Measurements from ENCODE around the gene KLHL3.

Gene KLHL3

DNA sequence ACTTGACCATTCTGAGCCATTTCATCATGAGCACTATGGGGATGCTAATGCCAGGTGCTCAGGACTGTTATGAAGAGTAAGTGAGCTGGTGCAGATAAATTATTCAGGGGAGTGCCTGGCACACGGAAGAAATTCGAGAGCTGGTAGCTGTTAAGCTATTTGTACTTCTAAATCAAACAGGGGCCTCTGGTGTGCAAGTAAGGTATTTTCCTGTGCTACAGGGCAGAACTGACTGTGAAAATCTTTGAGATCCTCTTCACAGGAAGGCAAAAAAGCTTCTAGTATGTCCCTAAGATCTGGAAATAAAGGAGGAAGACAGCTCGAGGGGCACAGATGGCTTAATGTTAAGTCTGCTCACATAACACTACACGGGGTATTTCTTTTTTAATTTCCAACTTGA, 130.5 kb downstream of the KLHL3 start:
- DNase-seq: no peak

DNA sequence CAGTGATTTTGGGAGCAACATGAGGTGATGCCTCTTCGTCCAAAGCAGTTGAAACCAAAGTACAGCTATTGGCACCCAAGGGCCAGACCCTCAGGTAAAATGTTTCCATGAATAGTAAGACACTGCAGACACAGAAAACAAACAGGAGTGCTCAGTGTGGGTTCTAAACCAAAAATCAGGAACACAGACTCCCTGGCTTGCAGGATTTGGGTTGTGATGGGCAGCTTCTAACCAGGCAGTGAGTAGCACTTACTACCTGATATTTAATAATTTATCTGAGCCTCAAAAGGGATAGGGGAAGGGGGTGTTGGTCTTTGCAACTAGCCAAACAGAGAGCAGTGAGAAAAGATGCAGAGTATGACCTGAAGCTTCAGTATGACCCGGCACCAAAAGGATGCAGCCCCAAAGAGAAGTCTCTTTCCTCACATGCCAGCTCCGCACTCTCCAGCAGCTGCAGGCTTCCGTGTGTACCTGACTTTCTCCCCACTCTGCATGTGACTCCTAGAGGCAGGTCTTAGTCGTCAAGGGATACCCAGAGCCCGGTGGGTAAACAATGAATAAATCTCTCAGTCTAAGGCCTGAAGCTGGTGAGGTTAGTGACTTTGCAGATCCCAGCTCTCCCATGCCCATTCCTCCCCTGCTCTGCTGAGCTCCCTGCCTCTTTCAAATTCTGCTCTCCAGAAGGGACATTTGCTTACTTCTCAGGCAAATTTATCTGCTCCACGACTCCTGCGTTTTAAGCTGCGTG, 131.4 kb downstream of the KLHL3 start:
- DNase-seq: no peak

DNA sequence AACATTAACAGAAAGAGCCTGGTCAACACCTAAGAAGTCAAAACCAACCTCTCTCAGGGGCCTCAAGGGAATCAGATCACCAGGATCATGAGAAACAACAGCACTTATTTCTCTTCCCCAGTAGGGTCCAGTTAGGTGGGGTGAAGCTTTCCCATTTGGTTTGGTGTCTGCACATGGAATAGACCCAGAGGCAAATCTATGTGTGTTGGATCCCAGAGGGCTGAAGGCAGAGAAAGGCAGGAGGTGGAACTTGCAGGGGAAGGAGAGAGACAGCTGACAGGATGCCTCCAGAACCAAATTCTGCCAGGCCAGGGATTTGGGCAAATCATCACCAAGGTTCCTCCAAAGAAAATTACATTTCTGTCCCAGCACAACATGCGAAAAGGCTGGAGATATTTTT, 132.0 kb downstream of the KLHL3 start:
- DNase-seq: no peak

DNA sequence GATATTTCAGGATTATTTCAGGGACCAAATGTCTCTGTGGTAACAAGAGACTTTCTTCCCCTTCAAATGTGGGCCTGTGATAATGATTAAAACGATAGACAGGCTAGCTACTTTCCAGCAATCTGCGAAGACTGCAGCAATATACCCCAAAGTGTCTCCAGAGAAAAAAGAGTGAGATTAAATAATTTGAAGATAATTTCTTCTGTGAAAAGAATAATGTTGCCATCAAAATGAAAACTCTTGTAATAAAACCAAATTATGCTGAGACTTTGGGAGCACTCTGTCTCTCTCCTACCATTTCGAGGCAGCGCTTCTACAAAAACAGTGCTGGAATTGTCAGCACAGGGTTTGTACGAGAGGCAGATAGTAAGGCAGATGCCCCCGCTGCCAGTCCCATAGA, 132.5 kb downstream of the KLHL3 start:
- no peak for DNase-seq

DNA sequence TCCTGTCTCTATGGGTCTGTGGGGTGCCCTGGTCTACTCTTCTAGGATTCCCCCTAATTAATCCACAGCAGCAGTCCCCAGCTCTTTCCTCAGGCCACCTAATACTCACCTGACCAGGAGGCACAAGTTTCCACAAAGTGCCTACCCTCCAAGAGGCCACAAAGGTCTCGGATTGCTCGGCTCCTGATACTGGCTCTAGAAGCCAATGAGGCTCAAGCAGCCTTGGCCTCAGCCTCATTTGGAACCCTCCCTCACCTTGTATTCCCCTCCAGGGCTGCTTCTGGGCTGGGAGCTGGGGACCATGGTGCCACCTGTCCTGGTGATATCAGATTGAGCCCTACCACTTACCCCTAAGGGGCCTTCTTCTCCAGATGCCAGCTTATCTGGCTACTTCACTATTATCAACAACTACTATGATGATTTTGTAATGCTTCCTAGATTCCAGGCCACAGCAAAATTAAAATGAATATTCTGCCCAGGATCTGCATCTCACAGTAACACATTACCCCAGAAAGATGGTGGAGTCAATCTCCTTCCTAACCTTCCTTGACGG, 133.1 kb downstream of the KLHL3 start:
- no peak for DNase-seq

DNA sequence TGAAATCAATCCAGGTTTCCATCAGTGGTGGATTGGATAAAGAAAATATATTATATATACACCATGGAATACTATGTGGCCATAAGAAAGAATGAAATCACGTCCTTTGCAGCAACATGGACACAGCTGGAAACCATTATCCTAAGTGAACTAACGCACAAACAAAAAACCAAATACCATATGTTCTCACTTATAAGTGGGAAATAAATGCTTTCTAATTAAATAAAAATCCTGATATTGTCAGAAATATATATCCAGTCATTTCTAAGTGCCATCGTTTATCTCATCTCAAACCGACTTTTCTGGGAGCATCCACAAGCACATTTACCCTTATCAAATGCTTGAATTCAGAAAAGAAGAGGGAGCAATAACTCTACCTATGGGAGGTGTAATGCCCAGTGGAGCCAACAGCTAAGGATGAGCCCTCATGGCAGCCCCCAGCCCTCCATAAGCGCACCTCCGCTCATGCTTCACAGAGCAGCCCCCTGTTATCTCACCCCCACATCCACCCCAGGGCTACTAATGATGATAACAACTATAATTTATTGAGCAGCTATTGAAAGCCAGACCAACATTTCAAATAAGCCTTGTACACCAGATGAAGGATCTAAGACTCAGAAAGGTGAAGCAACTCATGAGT, 135.0 kb downstream of the KLHL3 start:
- no peak for DNase-seq

DNA sequence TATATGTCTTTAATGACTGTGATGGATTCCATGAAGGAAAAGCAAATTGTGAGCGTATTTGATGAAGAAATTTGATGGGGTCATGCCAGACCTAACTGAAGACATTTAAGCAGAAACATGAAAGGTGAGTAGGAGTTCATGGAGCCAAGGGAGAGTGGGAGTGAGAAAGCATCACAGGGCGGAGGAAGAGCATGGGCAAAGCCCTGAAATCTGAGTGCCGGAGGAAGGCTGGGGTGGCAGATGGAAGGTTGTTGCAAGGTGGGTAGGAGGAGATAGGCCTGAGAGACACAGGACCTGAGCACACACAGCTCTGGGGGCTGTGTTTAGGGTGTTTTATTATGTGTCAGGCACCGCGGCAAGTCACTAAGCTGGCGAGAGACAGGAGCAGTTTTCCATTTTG, 136.4 kb downstream of the KLHL3 start:
- DNase-seq: no peak

DNA sequence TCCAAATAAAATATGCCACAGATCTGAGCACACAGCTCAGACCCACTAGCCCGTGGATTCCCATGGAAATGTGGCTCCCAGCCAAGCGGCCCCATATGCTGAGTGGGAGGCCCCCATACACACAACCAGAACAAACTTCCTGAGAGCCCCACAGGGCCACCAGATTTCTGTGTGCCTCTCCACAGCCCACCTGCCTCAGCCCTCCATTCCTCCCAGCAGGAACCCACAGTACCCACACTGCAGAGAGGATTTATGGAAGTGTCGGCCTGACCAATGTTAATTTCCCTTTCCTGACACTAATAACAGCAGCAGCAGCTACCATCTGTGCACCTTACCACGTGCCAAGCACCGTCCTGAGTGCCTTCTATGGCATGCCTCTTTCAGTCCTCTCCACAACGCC, 137.5 kb downstream of the KLHL3 start:
- DNase-seq: no peak

DNA sequence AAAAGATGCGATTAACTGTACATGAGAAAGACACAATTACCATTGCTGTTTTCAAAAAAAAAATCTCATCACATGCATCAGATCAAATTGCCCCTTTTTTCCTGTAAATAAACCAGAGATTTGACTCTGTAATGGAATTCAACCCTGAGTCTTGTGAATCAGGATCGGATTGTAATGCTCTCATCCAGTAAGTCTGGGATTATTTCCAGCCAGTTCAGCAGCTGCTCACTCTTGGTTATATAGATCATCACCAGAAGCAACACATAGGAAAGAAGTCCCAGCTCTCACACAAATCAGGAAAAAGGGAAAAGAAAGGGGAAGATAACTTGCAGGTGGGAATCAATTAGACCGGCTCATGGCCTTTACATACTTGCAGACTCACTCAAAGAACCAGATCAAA, 138.9 kb downstream of the KLHL3 start:
- DNase-seq: no peak

DNA sequence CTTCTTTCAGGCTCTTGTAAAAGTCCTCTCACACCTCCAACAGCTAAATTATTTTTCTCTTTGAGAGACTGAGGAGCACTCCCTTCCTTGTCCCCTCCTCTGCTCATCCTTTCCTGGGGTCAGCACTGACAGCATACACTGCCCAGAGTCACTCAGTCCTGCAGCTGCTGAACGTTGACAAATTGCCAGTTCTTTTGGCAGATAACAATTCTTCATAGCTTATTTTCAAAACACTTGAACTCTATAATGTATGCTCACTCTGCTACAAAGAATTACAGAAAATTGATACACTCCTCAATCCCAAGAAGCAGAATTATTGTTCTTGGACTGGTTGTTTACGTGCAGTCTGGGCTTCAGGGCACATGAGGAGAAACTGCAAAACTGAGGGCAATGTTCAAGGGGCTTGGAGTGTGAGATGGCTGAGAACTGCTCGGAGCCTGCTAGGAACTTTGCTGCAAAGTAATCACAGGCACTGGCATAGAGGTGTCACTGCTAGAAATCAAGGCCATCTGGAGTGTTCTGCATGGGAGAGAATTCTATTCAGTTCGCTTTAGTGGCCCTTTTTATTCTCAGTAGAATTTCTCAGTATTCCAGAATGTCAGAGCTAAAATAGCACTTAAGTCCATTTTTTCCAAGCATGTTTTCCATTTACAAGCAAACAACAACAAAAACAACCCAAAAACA, 140.4 kb downstream of the KLHL3 start:
- no peak for DNase-seq

DNA sequence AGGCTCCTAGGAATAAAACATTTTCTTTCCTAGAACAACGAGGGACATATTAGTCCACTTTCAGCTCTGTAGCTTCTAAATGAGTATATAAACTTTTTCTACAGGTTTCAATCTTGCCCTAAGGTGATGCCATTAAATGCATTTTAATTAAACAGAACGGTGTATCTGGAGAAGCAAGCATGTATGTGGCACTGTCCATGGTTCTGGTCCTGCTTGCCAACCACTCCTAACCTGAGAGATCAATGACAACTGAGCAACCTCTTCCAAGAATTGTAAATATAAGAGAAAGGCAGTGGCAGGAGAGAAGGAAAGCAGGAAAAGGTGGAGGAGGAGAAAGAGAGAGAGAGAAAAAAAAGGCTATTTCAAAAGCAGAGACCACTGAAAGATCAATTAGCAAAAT, 141.2 kb downstream of the KLHL3 start:
- no peak for DNase-seq

DNA sequence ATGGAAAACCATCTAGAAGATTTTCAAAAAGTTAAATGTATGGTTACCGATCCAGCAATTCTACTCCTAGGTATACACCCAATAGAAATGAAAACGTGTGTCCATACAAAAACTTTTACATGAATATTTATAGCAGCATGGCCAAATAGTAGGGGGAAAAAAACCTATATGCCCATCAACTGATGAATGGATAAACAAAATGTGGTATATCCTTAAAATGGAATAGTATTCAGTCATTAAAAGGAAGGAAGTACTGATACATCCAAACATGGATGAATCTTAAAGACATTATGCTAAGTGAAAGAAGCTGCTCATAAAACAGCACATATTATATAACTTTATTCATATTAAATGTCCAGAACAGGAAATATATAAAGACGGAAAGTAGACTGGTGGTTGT, 143.6 kb downstream of the KLHL3 start:
- no peak for DNase-seq

DNA sequence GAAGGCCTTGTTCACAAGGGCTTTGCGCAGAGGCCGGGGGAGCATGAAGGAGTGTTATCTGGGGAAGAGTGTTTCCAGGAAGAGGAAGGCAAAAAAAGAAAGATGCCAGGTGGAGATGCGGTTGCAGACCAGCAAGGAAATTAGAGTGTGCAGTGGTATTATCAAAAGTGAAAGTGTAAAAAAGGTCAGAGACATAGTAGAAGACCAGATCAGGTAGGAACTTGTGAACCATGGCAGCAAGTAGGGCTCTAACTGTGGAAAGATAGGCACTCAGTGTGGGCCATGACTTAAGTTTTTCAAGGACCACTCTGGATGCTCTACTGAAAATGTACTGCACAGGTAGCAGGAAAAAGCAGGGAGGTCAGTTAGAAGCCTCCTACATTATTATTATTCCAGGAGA, 146.7 kb downstream of the KLHL3 start:
- DNase-seq: no peak

DNA sequence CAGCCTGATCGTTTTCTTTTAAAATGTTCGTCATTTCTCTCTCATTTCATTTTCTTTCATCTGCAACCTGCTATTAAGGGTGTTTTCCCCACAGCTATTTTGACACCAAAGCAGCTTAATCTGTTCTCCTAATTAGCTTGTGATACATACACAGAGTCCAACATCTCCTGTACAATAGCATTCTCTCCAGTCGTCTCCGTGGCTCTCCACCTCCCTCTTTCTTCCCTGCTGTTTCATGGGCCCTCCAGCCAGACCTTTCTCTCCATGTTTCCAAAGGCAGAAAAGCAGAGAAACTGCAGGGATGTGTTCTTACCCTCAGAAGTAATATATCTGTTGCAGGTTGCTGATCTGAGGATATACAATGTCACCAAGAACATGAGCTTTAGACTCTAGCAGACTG, 148.0 kb downstream of the KLHL3 start:
- DNase-seq: no peak

DNA sequence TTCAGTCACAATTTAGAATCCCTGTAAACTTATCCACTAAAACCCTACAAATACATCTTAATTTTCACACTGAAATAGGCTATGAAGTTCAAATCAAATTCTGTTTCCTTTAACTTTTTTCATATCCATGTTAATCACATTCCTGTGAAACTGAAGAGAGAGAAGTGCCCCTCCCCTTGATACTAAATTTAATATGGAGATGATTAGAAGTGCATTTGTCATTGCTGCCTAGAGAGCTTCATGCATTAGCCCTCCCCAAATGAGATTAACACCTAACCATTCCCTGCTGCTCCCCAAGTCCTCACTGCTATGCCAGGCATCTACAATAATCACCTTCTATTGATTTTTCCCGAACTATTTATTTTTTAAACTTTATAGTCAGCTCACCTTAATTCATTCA, 151.6 kb downstream of the KLHL3 start:
- DNase-seq: no peak

DNA sequence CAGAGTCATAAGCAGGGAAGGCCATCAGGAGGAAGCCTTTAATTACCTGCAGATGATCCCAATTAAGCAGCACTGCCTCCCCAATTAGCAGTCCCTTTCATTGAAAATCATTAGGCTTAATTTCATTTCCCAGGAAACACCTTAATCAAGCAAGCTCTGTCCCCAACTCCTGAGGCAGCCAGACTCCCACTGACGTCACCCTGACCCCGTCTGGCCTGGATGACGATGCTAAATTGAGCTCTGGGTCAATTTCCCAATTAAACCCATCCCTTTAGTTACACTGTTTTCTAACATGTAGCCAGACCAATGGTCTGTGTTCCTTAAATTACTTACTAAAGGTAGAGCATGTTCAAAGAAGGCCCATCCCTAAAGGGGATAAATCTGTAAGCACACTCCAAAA, 152.8 kb downstream of the KLHL3 start:
- no peak for DNase-seq

DNA sequence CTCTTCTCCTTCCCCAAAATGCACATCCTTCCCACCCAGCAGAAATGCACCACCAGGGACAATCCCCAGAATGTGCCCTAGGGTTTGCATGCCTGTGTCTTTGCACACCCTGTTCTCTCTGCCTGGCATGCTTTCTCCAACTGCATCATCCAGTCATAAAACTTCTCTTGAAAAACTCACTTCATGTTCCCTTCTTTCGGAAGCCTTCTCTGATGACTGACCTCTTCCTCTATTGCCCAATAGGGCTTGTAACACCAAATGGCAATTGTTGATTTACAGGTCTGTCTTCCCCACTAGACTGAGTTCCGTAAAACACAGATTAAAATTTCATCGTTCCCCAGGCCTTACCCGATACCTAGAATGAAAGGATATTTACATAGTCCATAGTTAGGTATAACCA, 153.7 kb downstream of the KLHL3 start:
- DNase-seq: no peak

DNA sequence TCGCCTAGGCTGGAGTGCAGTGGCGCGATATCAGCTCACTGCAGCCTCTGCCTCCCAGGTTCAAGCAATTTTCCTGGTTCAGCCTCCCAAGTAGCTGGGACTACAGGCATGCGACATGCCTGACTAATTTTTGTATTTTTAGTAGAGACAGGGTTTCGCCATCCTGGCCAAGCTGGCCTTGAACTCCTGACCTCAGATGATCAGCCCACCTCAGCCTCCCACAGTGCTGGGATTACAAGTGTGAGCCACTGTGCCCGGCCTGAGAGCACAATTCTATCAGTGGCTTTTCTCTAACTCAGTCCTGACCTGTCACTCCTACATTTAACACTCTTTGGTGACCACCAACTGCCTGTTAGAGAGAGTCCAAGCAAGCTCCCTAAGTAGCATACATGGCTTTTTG, 154.1 kb downstream of the KLHL3 start:
- DNase-seq: no peak

DNA sequence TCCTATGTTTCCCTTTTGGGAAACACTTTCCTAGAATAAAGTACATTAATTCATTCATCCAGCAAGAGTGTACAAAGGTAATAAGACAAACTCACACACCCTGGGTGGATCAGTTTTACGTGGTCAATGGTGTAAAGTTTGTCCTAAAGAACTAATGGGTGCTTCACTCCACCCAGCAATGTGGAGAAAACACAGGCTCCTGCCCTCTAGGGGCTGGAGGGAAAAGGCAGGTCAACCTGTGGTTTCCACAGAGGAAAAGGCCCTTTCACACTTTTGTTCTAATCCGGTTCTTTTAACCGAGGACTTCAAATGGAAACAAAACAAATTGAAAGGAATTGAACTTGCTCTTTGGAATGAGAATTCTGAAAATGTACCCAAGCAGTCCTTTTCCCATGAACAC, 155.9 kb downstream of the KLHL3 start:
- DNase-seq: no peak

DNA sequence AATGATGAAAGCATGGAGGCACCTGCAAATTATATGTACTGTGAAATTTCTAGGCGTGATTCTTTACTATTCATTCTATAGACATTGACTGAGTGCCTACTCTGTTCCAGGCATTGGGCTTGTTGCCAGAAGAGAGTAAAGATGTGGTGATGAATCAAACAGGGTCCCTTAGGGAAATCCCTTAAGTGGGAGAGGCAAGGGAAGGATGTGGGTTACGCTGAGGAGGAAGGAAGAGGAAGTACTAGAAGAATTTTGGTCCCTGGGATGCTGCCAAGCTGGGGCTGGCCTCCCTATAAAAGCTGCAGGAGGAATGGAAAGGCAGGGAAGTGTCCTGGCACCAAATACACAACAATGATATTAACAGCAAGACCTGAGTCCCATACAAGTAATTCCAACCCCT, 160.0 kb downstream of the KLHL3 start:
- no peak for DNase-seq

DNA sequence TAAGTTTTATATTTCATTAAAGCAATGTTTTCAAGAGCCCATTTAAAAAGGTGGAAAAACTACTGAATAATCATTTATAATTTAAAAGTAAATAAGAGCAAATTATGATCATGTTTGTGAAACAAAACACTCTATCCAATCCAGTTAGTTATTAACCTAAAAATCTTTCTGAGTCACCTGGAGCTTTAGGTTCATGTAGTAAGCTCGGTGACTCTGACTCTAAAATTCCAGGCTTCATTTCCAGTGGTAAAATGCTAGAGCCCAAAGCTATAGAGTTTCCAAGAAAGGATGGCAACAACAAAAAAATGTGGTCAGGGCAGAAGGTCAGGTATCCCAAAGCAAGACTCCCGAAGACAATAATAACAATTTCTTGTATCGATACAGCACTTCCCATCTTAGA, 160.7 kb downstream of the KLHL3 start:
- no peak for DNase-seq

DNA sequence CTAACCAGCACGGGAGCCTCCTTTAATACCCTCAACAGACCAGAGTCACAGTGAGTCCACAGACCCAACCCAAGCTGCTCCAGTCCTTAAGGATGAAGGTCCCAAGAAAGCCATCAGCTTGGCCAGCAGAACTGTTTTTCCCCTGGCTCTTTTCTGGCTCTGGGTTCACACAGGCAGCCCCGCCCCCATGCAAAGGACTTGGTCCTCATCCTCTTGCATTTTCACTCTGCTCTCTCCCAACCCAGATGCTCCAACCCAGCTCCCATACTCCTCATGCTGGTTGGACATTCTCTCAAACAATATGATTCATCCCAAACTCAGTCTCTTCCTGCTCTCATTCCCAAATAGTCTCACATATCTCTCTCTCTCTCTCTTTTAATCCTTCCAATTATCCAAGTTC, 162.5 kb downstream of the KLHL3 start:
- DNase-seq: no peak

DNA sequence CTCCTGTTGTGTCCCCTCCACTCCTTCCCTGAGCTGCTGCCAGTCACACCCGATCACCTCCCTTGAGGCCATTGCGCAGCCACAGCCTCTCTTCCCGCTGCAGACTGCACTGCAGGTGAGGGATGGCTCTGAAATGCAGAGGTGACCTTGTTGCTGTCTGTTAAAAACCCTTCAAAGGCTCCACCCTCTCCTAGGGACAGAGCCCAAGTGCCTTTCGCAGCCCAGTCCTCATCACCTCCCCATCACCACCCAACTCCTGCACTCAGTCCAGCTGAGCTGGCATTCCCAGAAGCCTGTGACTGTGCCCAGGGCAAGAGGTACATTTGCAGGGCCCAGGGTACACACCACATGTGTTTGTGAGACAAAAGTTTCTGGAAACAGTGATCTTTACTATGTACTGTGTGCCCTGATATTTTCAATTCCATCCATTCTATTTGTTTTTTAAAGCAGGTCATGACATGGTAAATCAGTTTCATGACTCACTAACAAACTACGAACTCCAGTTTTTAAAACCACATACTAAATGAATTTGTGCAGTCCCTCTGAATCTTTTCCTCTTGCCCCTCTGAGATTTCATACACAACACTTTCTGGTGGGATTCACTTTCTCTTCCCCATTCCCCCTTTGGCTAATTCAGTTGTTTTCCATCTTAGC, 163.7 kb downstream of the KLHL3 start:
- DNase-seq: no peak

DNA sequence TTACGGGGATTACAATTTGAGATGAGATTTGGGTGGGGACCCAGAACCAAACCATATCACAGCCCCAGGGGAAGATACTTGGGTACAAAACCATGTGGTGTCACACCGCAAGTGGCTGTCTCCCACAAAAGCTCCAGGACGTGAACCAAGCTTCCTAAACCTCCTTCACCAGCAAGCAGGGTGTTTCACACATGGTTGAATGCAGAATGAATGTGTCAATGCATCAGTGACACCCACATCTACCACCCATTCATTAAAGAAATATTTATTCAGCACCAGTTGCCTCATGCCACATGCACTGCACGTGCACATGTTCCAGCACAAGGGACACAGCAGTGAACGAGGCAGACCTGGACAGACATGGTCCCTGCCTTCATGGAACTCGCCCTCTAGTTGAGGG, 165.8 kb downstream of the KLHL3 start:
- no peak for DNase-seq
